Suppressor macrophage treated with lipopolysaccharide for 4 hours (primary cell): ENCODE data around the gene P2RX1.
A peak's percentile ranks its signal among the peaks of the same experiment; 100 is the strongest.

Experiments
- DNase-seq: peaks from one replicate; pipeline ENCODE4 v3.0.0-alpha.2; 2020

The P2RX1 gene

DNA sequence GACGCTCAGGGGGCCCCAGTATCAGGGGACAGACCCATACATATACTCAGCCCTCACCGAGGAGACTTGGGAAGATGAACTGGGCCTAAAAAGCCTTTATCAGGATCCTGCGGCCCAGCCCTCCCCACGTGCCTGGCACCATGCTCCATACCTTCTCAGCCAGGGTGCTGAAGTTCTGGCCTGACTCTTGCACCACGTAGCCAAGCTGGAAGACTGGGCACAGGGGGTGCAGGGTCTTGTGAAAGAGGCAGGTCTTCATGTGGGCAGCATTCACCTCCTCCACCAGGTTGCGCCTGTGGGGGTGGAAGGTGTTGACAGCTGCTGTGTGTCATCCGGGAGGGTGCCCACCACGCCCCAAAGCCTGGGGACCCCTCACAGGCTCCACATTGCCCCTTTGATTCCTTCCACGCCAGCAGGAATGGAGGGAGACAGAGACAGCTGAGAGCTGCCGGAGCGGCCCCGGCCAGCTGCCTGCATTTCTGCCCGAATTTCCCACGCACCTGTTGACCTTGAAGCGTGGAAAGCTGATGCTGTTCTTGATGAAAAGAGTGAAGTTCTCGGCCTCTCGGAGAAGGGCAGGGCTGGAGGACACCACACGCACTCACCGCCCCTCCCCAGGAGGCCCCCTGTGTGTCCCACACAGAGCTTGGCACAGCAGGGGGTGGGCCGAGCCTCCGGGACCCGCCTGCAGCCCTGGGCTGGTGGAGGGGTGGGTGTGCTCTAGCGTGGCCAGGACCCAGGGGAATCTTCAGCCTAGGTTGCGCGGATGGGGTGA lies 13.0 kb downstream of the P2RX1 start:
- no peak for DNase-seq

DNA sequence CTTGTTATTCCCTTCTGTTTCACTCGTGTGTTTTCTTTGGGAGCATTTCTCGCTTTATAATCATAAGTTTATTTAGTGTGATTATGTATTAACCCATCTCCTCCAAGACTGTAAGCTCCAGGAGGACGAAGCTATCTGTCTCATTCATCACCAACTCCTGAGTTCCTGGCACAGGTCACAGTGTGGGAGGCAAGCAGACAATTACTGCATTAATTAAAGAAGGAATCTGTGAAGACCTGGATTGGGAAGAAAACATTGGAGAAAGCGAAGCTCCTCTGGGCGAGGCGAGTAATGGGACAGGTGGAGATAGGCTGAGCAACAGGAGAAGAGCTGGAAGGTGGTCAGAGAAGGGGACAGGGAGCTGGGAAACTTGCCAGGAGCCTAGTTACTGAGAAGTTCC lies 15.6 kb downstream of the P2RX1 start:
- no peak for DNase-seq

DNA sequence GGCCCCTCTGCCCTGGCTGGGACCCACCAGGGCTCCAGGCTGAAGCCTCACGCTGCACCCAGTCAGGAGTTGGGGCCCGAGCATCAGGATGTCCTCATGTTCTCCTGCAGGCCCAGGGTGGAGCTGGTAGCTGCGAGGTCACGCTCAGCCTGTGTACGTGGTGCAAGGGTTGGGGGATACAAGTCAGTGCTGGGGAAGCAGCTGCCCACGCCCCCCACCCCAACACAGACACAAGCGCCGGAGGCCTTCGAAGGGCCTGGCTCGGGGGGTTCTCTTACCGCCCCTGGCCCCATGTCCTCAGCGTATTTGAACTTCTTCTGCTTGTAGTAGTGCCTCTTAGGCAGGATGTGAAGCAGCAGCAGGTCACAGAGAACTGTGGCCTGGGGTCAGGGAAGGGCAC lies 18.5 kb downstream of the P2RX1 start:
- DNase-seq, result no peak

DNA sequence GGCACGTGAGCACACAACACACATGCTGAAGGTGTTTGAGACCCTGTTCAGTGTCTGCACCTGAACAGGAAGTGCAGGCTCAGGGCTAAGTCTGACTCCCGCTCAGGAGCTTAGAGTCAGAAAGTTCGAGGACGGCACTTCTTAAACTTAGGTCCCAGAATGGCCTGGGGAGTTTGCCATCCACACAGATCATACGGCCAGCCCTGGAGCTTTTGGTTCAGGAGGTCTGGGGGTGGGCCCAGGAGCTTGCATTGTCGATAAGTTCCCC lies 19.4 kb downstream of the P2RX1 start:
- DNase-seq, result no peak

DNA sequence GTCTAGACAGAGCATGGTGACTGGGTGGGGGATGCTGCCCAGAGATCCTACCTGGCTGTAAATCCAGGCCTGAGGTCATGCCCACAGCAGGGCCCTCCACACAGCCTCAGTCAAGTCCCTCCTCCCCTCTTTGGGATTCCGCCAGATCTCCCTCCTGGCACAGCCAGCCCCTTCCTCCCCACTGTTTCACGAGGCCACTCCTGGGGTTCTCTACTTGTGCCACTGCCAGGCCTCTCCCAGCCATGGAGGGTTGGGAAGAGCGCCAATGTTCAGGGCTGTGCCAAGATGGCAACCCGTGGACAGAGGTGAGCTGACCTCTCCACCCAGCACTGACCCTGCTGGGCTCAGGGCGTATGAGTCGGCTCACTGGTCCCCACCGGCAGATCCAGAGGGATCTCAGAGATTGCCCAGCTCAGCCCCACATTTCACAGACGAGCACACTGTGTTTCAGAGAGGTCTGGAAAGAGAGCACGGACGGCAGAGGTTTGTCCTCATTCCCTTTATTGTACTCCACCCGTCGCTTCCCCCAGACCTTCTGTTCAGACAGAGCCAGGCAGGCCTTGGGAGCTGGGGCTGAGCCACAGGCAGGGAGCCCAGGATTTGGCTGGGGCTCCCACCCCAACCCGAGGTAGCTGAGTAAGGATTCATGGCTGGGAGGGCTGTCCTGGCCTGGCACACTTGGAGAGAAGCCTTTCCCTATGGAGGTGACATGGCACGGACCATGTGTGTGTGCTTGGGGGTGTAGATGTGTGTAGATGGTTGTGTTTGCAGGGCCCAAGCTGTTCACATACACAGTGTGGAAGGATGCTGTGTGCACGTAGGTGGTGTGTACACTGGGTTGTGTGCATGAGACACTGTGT lies 19.9 kb downstream of the P2RX1 start:
- DNase-seq, result no peak

DNA sequence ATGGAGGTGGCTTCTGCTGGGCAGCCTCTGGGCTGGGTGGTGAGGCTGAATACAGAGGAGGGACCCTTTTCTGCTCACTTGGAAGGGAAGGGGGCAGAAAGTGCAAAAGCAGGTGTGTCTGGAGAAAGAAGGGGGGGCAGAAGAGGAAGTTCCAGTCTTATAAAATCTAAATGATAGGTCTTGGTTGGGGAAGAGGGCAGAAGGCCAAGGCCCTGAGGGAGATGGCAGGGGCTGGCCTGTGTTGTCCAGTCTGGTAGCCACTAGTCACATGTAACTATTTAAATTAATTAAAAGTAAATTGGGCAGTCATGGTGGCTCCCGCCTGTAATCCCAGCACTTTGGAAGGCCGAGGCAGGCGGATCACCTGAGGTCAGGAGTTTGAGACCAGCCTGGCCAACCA lies 20.9 kb downstream of the P2RX1 start:
- DNase-seq, result no peak

DNA sequence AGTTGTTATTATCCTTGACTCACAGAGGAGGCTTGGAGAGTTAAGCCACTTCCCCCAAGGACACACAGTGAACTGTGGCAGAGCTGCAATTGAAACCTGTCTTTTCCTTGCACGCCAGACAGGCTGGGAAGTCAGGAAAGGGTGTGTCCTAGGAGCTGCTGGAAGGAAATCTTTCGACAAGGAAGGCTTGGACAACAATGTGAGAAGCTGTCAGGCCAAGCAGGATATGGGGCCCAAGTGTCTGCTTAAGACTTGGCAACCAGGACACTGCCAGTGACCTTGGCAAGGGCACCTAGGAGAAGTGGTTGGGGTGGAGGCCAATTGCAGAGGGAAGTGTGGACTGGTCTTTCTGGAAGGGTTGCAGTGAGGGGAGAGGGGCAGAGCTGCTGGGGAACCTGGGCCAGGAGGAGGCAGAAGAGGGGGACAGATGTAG lies 21.3 kb downstream of the P2RX1 start:
- DNase-seq, result peak; percentile 62

DNA sequence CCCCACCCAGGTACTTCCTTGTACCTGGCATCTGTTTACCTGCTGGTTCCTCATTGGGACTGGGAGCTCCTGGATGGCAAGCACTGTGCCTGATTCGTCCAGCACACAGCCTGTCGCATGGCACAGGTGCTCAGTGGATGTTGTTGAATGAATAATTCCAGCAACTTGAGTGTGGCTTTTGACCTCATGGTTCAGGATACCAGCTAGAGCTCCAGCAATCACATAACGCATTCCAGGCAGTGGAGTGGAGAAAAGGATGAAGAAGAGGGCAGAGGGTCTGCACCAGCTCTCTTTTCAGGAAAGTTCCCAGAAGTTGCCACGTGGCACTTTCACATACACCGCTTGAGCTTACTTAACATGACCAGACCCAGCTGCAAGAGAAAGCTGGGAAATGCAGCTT lies 22.1 kb downstream of the P2RX1 start:
- DNase-seq, result no peak

DNA sequence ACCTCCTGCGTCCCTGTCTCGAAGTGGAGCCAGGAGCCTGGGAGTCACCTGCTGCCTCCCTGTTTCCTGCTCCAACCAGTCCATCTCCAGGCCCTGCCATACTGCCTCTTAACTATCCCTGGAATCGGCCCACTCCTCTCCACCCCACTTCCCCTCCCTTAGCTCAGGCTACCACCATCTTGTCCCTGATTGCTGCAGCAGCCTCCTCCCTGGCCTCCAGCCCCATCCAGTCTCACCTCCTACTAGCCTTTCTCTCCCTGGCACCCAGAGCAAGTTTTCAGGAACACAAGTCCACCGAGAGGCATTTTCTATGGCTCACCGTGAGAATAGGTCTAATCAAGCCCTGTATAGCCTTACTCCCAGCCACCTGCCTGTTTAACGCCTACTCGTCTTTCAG lies 22.5 kb downstream of the P2RX1 start:
- no peak for DNase-seq

DNA sequence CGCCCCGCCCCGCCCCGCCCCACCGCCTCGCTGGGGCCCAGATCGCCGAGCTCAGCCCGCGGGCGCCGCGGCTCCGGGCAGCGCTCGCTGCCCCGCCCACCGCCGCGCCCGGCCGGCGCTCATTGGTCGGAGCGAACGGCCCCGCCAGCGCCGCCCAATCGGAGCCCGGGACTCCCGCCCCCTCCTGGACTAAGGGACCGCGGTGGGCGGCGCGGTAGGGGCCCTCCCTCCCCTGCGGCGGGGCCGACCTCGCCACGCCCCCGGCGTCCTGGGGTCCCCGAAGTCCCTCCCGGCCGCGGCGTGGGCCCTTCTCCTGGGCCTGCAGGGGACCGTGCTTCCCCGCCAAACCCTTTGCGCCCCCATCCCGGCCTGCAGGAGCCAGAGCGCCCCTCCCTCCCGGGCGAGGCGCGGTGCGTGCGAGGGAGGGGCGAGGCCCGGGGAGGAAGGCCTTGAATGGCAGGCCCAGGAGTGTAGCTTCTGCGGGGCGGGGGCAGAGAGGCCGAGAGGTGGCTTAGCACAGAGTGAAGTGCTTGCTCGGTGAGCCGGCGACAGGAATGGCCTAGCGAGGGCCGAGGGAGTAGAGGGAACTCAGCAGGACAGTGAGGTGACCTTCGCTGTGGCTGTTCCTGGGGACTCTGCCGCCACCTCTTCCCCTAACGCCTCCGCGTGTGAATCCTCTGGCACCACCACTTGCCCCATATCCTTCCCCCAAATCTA lies 23.1 kb downstream of the P2RX1 start, which contains the start of gene CAMKK1:
CAMKK1 (minus strand) TSS at position 51 of the 717 bp plus-strand sequence. CDS start 7,366 bp downstream, outside the sequence.
- DNase-seq, result peak; percentile 95

DNA sequence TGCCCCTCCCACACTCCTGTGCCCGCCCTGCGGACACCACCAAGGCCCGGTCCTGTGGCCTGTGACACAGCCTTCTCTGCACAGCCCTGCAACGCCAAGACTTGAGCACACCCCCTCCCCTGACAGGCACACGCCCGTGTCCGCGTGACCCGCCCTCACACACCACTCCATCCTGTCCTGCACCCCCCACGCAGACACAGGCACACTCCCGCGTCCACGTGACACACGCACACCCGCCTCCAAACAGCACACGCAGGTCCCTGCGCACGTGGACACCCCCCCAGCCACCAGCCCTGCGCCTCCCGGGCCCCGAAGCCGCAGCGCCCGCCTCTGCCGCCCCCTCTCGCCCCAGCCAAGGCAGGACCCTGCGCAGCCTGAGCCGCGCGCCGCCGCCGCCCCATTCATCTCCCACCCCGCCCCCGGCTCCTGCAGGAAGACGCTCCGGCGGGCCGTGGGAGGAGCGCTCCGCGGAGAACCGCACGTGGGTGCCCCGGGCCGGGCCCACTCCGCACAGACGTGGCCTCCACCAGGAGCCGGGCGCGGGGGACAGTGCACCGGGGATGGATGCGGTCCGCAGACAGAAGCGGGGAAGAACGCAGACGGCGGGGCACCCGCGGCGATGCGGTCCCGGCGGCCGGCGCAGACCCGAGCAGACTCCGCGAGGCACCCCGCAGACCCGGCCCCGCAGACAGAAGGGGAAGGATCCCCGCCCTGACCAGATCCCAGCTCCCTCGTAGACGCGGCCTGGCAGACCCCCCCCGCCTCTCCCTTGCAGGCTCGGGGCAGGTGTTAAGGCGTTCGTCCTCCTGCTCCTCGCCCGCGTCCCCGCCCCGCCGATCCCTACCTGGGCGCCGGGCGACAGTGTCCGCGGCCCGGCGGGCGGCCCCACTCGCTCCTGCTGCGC lies 23.9 kb downstream of the P2RX1 start:
- DNase-seq, result peak; percentile 80

DNA sequence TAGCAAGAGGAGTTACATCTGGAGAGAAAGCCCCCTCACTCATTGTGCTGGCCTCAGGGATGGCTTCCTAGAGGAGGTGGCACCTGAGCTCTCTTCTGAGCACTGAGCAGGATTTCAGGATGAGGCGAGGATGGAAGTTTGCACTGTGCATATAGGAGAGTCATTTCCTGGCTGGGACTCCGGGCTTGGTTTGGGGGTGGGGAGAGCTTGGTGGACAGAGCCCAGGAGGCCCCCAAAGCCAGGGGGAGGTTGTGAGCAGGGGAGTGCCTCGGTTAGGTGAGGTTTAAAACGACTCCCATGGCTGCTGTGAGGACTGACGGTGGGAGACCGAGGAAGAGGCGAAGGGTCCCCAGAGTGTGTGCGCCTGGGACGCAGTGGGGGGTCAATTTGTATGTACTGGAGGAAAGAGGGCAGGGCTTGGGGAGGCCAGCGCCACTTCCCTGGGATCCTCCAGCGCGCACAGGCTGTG lies 24.6 kb downstream of the P2RX1 start:
- no peak for DNase-seq

DNA sequence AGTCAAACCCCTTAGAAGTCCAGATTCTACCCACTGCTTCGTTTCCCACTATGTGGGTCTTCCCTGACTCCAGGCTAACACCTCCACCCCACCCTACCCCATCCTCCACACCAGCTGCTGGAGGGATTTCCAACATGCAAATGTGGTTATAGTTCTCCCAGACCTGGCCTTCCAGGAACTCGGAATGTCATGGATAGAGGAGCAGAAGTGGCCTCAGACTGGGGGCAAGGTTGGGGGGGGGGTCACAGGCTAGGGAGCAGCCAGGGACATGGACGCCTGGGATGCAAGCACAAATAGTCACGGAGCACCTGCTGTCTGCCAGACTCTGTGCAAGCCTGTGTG lies 25.4 kb downstream of the P2RX1 start:
- no peak for DNase-seq

DNA sequence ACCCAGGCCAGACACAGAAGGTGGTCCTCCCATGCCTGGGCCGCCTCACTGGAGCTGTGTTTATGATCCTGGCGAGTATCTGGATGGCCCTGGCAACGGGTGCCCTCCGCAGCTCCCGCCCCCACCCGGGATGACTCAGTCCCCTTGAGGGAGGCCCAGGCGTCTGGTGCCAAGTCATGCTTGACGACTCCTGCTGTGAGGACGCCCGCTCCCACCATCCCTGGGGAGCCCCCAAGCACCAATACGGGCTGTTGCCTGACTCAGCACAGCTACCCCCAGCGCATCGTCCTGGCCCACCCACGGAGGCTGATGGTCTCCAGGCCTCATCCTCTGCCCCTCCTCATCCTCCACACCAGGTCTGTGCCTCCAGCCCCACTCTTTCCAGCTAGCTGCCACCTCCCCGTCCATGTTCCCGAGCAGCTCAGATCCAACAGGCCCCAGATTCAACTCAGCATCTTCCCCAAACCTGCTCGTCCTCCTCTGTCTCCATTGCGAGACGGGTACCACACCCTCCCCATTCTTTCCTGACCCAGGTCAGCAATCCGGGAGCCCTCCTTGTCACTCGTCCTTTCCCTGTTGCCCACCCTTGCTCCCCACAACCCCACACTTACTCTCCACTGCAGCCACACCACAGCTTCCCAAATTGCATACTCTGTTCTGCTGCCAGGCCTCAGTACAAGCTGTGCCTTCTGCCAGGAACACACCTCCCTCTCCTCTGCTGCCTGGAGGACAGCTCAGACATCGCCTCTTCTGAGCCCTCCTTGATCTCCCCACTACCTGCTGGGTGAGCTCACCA lies 26.0 kb downstream of the P2RX1 start:
- DNase-seq, result peak; percentile 64

DNA sequence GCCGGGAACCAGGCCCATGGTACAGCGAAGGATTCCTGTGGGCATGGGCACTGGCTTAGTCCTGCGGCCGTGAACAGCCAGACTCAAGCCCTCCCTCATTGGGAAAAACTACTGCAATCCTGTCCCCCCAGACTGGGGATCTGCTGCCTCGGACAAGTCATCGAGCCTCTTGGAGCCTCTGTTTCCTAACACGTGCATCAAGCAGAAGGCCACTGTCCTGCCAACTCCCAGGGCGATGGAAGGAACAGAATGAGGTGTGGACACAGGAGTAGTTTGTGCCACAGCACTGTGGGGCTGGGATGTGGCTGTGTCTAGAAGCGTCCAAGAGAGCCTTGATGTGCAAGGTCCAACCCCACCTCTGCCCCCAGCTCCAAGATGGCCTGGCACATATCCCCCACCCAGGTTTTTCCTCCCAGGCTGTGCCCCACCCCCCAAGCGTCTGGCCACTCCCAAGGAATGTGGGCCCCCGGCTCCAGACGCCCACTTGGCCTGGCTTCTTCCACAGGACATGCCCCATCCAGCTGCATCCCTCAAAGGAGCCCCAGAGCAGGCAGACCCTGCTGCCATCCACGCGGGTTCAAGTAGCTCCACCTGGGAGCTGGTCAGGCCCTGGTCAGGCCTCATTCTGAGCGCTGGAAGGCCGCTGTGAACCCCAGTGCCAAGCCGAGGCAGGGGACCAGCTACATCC lies 26.8 kb downstream of the P2RX1 start:
- DNase-seq, result no peak

DNA sequence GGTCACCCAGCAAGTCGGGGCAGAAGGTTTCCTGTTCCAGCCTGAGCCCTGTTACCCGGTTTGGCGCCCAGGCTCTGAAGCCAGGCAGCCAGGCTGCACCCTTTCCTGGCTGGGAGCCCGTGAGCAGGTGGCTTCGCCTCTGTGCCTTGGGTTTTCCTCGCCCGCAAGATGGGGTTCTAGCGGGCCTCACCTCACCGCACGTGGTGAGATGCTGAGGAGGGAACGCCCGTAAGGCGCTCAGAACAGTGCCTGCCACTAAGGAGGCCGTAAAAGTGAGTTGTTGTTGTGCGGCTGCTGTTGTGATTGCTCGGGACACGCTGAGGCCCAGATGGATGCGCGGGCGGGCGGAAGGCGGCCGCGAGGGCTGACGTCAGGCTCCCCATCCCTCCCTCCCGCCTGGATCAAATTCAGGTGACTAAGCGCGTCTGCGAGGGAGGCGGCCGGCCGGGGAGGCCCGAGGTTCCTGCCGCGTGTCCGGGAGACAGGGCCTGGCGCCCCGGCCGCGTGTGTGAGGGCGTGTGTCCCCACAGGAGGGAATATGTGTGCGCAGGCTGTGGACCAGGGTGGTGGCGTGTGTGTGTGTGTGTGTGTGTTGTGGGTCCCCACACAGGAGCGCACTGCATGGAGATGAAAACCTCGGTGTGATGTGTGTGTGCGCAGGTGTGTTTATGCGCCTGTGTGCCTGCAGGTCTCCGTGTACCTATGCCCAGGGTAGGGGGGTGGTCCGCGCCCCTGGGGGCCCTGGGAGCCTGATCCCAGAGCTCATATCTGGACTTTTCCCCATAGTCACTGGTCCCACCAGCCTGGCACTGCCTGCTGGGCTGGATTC lies 27.7 kb downstream of the P2RX1 start:
- no peak for DNase-seq

DNA sequence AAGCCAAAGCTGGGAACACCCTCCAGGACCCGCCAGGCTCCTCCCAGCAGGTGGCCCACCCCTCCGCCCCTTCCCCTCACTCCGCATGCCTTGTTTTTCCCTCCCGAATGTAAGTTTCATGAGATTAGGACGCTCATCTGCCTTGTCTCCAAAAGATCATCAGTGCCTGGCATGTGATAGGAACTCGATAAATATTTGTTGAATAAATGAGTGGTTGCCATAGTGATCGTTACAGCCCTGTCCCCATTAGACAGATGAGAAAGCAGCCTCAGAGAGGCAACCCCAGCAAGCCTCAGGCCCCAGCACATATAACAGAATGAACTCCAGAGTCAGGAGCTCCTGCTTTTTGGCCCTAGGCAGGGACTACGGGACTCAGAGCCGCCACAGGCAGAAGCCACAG lies 28.5 kb downstream of the P2RX1 start:
- DNase-seq, result no peak

DNA sequence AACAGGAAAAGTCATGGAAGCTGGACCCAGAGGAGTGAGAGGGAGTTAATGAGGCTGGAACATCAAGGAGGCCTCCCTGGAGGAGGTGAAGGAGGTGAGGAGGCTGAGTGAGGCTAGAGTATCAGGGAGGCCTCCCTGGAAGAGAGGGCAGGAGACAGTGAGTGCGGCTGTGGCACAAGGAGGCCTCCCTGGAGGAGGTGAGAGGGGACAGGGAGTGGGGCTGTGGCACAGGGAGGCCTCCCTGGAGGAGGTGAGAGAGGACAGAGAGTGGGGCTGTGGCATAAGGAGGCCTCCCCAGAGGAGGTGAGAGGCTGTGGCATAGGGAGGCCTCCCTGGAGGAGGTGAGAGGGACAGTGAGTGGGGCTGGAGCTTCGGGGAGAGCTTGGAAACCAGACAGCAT lies 28.9 kb downstream of the P2RX1 start:
- DNase-seq, result no peak

DNA sequence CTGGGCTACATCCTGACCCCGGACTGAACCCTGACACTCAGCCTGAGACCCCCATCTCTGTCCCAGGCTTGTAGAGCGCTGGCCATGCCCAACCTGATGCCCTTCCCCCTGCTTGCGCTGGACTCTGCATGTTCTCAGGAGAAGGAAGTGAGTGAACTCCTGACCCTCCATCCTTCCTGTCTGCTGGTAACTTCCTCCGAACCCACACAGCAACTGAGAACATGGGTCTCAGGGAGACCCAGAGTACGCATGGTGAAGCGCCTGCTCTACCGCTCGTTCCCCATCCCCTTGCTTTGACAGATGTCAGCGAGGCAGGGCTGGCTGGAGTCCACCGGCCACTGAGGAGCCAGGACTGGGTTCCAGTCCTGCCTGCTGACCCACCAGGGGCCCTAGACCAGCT lies 29.5 kb downstream of the P2RX1 start:
- DNase-seq, result peak; percentile 59

DNA sequence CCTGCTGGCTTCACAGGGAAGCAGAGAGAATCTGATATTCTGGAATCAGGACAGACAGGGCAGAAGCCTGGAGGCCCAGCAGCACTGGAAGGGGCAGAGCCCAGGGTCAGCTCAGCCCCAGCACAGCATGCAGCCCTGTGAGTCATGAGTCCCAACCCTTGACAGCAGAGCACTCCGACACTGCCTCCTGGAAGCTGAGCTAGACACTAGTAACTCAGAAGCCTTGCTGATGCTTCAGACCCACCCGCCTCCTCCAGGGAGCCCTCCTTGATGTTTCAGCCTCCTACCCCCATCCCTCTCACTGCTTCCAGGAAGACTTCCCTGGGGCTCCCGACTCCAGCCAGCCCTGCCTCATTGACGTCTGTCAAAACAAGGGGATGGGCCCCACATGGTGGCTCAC lies 30.3 kb downstream of the P2RX1 start:
- DNase-seq, result peak; percentile 24
